ENCODE results near the gene TMEM53. TPM values are rescaled to one million over a fixed set of nuclear protein-coding genes. Genes with fewer than 3 reads are reported as not detected.

TMEM53 gene
- total and polyA plus RNA-seq, 2 of the 8 experiments (the other 6 are each of a cell fraction or from before 2014, with no cell fraction given), result 6.7 to 27.9 TPM

- ChIA-PET POLR2A (ENCODE audit: partially characterized antibody) (interaction anchor here (23.6 kb wide), 1 partner anchor 20 kb away, joined by 633 read pairs; no protein-coding TSS in a partner anchor), CTCF (ENCODE audit: partially characterized antibody) (interaction anchor here (0.6 to 8.6 kb wide), 5 partner anchors 11 to 54 kb away, joined by 3 to 197 read pairs (median 5); no protein-coding TSS in a partner anchor)
- H2BK120ac ChIP-seq (replicated peaks; ENCODE audit: low read depth, low read length), result no peak overlapping the region
Observed at GRCh38 chr1:44648529-44649250, 25.6 kb downstream of the TMEM53 start.

More at GRCh38 chr1:44648529-44649250, 25.6 kb downstream of the TMEM53 start:
- no peak overlapping the region for H2BK5ac ChIP-seq (ENCODE audit: low read depth, low read length)
- no peaks in the 10 kb centered on the region for H3K23me2 ChIP-seq (ENCODE audit: low read depth, low read length)
- H3K56ac ChIP-seq (replicated peaks; ENCODE audit: insufficient read length, low read depth, low read length), result no peak overlapping the region
- no peak overlapping the region for H3K14ac ChIP-seq (ENCODE audit: insufficient read length)
- H4K8ac ChIP-seq (ENCODE audit: extremely low read depth, insufficient read depth, low read length), result no peak overlapping the region
- WGBS, 2 experiments (ENCODE audit: extremely low coverage in 1 of 2, insufficient coverage in 1 of 2, insufficient read length in 1 of 2, insufficient replicate concordance in 2 of 2, low coverage in 1 of 2, low lambda C conversion rate in 2 of 2, missing lambda C conversion rate in 1 of 2), result 89% methylated on average over 13 of the region's 13 CpGs; no CpG with 5 or more reads in 1 of the 2 experiments
- H2AK5ac ChIP-seq (ENCODE audit: low read depth, low read length), result no peak overlapping the region
- H3K79me1 ChIP-seq (ENCODE audit: low read depth, low read length), result peaks cover 2% of the 10 kb centered on the region; the same call in 1 of the 2 replicates
- DNase-seq (ENCODE audit: low read depth in 1 of 2, low spot score in 2 of 2) (no peak), FAIRE-seq (no peak)
- H2BK15ac ChIP-seq (ENCODE audit: low read length), result no peak overlapping the region
- H3K4me2 ChIP-seq (ENCODE audit: insufficient read depth in 1 of 2, low read depth in 2 of 2, low read length in 2 of 2), result no peak overlapping the region
- H3K18ac ChIP-seq (ENCODE audit: extremely low read depth, low read length), result no peak overlapping the region
- H2BK20ac ChIP-seq (ENCODE audit: low read length), result no peak overlapping the region
- peaks cover 2 to 5% of the 10 kb centered on the region in 2 experiments for H4K20me1 ChIP-seq (replicated peaks in 1 of 2; ENCODE audit: control insufficient read depth in 1 of 2, insufficient read depth in 2 of 2, low read length in 2 of 2)
- H2BK12ac ChIP-seq (ENCODE audit: low read depth, low read length), result no peak overlapping the region
- H3K4me1 ChIP-seq (replicated peaks in 1 of 4; ENCODE audit: control insufficient read depth in 3 of 4, insufficient read depth in 4 of 4, low read length in 3 of 4), result peaks cover 0 to 15% (median 9%) of the 10 kb centered on the region in 4 experiments; a peak in 5 of 7 replicates
- peak overlapping the region; percentile 32; the same call in 1 of the 2 replicates for H3K27ac ChIP-seq (ENCODE audit: low read depth, low read length)
- no peaks in the 10 kb centered on the region for H3K79me2 ChIP-seq (ENCODE audit: control insufficient read depth in 1 of 2, insufficient read depth in 2 of 2, low read length in 2 of 2)
- H3K4ac ChIP-seq (replicated peaks; ENCODE audit: insufficient read length, low read depth, low read length), result no peak overlapping the region
- no peak for TF ChIP-seq BCL11A (IDR thresholded peaks at IDR 0.05; ENCODE audit: low read depth in 2 of 2, low read length in 2 of 2)
- no peak for TF ChIP-seq ATF3 (IDR thresholded peaks at IDR 0.05; ENCODE audit: insufficient read depth, low read depth, low read length)
- no peak for TF ChIP-seq SP1 (IDR thresholded peaks at IDR 0.05; ENCODE audit: low read depth, low read length)
- H4K5ac ChIP-seq (ENCODE audit: insufficient read length, low read depth, low read length), result no peak overlapping the region
- no peaks in the 10 kb centered on the region for H3K27me3 ChIP-seq (replicated peaks in 1 of 4; ENCODE audit: control insufficient read depth in 3 of 4, extremely low read depth in 1 of 4, insufficient read depth in 3 of 4, low read length in 3 of 4)
- H3K4me3 ChIP-seq (ENCODE audit: extremely low read depth in 1 of 4, insufficient read depth in 2 of 4, low read depth in 3 of 4, low read length in 4 of 4), result no peak overlapping the region
- H4K91ac ChIP-seq (replicated peaks; ENCODE audit: insufficient read length, low read length), result no peak overlapping the region
- no peak overlapping the region for H3K9ac ChIP-seq (replicated peaks in 1 of 4; ENCODE audit: extremely low read depth in 1 of 4, low read depth in 3 of 4, low read length in 3 of 4)
- no peak overlapping the region for H2AFZ ChIP-seq (ENCODE audit: low read length)
- peaks cover 18 to 61% (median 31%) of the 10 kb centered on the region in 4 experiments; a peak in 7 of 8 replicates for H3K36me3 ChIP-seq (ENCODE audit: control insufficient read depth in 2 of 4, insufficient read depth in 4 of 4, low read length in 3 of 4)
- no peak overlapping the region for H3K23ac ChIP-seq (ENCODE audit: insufficient read length)
- no peaks in the 10 kb centered on the region for H3K9me3 ChIP-seq (ENCODE audit: insufficient read depth in 2 of 2, low read depth in 1 of 2, low read length in 1 of 2)

All from H1 (cell line).